Panc1 (cell line): Measurements from ENCODE around the gene OR4D2. TPM values are rescaled to one million over a fixed set of nuclear protein-coding genes. Genes with fewer than 3 reads are reported as not detected.

ENCODE experiments used
- ATAC-seq: fragments of 200-7000 bp; cut with Tn5 transposase; 2 replicates; pipeline ENCODE4 v1.9.1; 2020; ENCODE audit warnings: mild to moderate bottlenecking, moderate library complexity
- BruUV-seq: library from RNA; stranded (reverse); fragments of 400-500 nt; replicated peaks from 2 replicates; lab custom pipeline; 2021; lab: Mats Ljungman, UMichigan
- CTCF ChIA-PET: fragments of 300-600 bp; sonication (Branson Sonifier 250); formaldehyde crosslinking; loops from one replicate; lab custom pipeline; 2022; ENCODE audit warnings: antibody characterized with exemption; lab: Charles Lee
- POLR2A ChIA-PET: fragments of 300-600 bp; sonication (Branson Sonifier 250); formaldehyde crosslinking; loops from one replicate; lab custom pipeline; 2022; ENCODE audit warnings: antibody characterized with exemption; lab: Charles Lee
- DNase-seq: peaks from one replicate; pipeline ENCODE4 v3.0.0-alpha.2; 2010; ENCODE audit warnings: low read depth, low spot score
- H3K27ac ChIP-seq: 2 replicates; pipeline ENCODE4 v1.5.1; 2011; ENCODE audit warnings: mild to moderate bottlenecking, low read length, inconsistent platforms
- H3K27me3 ChIP-seq: fragments of 200-500 bp; sonication (Bioruptor generic); 2 replicates; pipeline ENCODE4 v1.6.0; 2014; ENCODE audit warnings: low read length, inconsistent platforms; ENCODE audit not compliant: control insufficient read depth, insufficient read depth
- H3K36me3 ChIP-seq: fragments of 200-500 bp; sonication (Bioruptor generic); 2 replicates; pipeline ENCODE4 v1.5.1; 2014; ENCODE audit warnings: inconsistent platforms, mild to moderate bottlenecking, low read length, moderate library complexity; ENCODE audit not compliant: control insufficient read depth, insufficient read depth
- H3K4me1 ChIP-seq: 2 replicates; pipeline ENCODE4 v1.5.1; 2011; ENCODE audit warnings: inconsistent platforms, mild to moderate bottlenecking, low read length, moderate library complexity; ENCODE audit not compliant: control insufficient read depth, insufficient read depth
- H3K4me3 ChIP-seq, 2 experiments: 2 replicates each; pipeline ENCODE4 v1.5.1; 2011 to 2012; ENCODE audit warnings: low read depth in 2 of 2, low read length in 2 of 2, mild to moderate bottlenecking in 2 of 2, inconsistent platforms in 1 of 2, moderate library complexity in 1 of 2
- H3K9me3 ChIP-seq: fragments of 200-500 bp; sonication (Bioruptor generic); 2 replicates; pipeline ENCODE4 v1.5.1; 2014; ENCODE audit warnings: low read depth, mild to moderate bottlenecking, inconsistent platforms, low read length, moderate library complexity; ENCODE audit not compliant: control insufficient read depth, insufficient read depth
- CTCF ChIP-seq: fragments of 450-650 bp; IDR thresholded peaks from 2 replicates; pipeline ENCODE4 v1.5.1; 2017; ENCODE audit warnings: mild to moderate bottlenecking
- POLR2AphosphoS5 ChIP-seq: IDR thresholded peaks from 2 replicates; pipeline ENCODE4 v1.6.1; 2012; ENCODE audit warnings: mild to moderate bottlenecking, low read depth, low read length, moderate library complexity
- REST ChIP-seq, 2 experiments: IDR thresholded peaks; 2 replicates each; pipeline ENCODE4 v1.6.1; 2011 to 2012; ENCODE audit warnings: low read depth in 2 of 2, control low read depth in 1 of 2, low read length in 1 of 2, mild to moderate bottlenecking in 1 of 2, moderate library complexity in 1 of 2; ENCODE audit not compliant: insufficient read depth in 1 of 2
- SIN3A ChIP-seq: IDR thresholded peaks from 2 replicates; pipeline ENCODE4 v1.6.1; 2012; ENCODE audit warnings: low read depth, mild to moderate bottlenecking, low read length, moderate library complexity, borderline replicate concordance; ENCODE audit not compliant: insufficient read depth
- TCF7L2 ChIP-seq: IDR thresholded peaks from 2 replicates; pipeline ENCODE4 v1.6.1; 2011; ENCODE audit warnings: mild to moderate bottlenecking, low read depth, low read length, inconsistent platforms
- in situ Hi-C: cut with HindIII; loops from 2 replicates; pipeline ENCODE4 v1.10.0; 2016; ENCODE audit warnings: low sequenced_read_pairs, low pct_unique_long_range_greater_than_20kb
- intact Hi-C: fragments of 100-400 bp; cut with micrococcal nuclease; formaldehyde crosslinking; loops from one replicate; pipeline ENCODE4 v1.10.0; 2022; ENCODE audit not compliant: unreplicated experiment
- total RNA-seq: library from RNA; stranded (reverse); gene quantifications from one replicate; pipeline ENCODE4 v1.2.1, GENCODE V29; 2021; ENCODE audit not compliant: unreplicated experiment

The OR4D2 gene
- total RNA-seq, 1 experiment from 2014 or later = not detected

GRCh38 chr17:58165981-58166380, 801 bp upstream of the OR4D2 start:
- ATAC-seq = no peak
- Histone ChIP-seq H3K27me3 (peaks cover 68% of the 10 kb centered on the region), H3K27ac (no peak overlapping the region), H3K36me3 (no peaks in the 10 kb centered on the region), H3K4me3 (no peak overlapping the region), H3K4me1 (no peaks in the 10 kb centered on the region), H3K9me3 (no peaks in the 10 kb centered on the region)
- no TSS peak for BruUV-seq
- ChIA-PET CTCF (no interaction called here), POLR2A (no interaction called here)
- DNase-seq = no peak
- in situ Hi-C loops (no loop called here), intact Hi-C loops (no loop called here)
- TF ChIP-seq REST (IDR thresholded peaks at IDR 0.05; ENCODE audit: insufficient read depth in 1 of 2, low read depth in 2 of 2, low read length in 1 of 2) (peak; percentile 21 to 77; a peak in 2 of 4 replicates), POLR2AphosphoS5 (no peak), CTCF (no peak), TCF7L2 (no peak), SIN3A (no peak)

GRCh38 chr17:58170622-58171021, 3.8 kb downstream of the OR4D2 start:
- intact Hi-C loops = no loop called here
- H3K4me1 ChIP-seq = no peaks in the 10 kb centered on the region
- no peak for DNase-seq
- POLR2A ChIA-PET = no interaction called here
- CTCF ChIA-PET = interaction anchor here (0.6 kb wide), 1 partner anchor 49 kb away, joined by 5 read pairs; no protein-coding TSS in a partner anchor
- no peak overlapping the region for H3K4me3 ChIP-seq
- H3K27me3 ChIP-seq = peaks cover 53% of the 10 kb centered on the region
- no peaks in the 10 kb centered on the region for H3K9me3 ChIP-seq
- ATAC-seq = no peak
- no peak overlapping the region for H3K27ac ChIP-seq
- H3K36me3 ChIP-seq = no peaks in the 10 kb centered on the region
- BruUV-seq = no TSS peak
- TF ChIP-seq POLR2AphosphoS5 (no peak), SIN3A (no peak), CTCF (no peak)
- in situ Hi-C loops = no loop called here
